Activated T-helper 9 cell treated with anti-CD3 and anti-CD28 coated beads, Interleukin-2, amount 50 U/mL, for 16 hours (primary cell): ENCODE results near the gene CCDC63.

Experiments used
- DNase-seq: peaks from one replicate; pipeline ENCODE4 v3.0.0-alpha.2; 2020; ENCODE audit warnings: low read depth

Gene CCDC63

DNA sequence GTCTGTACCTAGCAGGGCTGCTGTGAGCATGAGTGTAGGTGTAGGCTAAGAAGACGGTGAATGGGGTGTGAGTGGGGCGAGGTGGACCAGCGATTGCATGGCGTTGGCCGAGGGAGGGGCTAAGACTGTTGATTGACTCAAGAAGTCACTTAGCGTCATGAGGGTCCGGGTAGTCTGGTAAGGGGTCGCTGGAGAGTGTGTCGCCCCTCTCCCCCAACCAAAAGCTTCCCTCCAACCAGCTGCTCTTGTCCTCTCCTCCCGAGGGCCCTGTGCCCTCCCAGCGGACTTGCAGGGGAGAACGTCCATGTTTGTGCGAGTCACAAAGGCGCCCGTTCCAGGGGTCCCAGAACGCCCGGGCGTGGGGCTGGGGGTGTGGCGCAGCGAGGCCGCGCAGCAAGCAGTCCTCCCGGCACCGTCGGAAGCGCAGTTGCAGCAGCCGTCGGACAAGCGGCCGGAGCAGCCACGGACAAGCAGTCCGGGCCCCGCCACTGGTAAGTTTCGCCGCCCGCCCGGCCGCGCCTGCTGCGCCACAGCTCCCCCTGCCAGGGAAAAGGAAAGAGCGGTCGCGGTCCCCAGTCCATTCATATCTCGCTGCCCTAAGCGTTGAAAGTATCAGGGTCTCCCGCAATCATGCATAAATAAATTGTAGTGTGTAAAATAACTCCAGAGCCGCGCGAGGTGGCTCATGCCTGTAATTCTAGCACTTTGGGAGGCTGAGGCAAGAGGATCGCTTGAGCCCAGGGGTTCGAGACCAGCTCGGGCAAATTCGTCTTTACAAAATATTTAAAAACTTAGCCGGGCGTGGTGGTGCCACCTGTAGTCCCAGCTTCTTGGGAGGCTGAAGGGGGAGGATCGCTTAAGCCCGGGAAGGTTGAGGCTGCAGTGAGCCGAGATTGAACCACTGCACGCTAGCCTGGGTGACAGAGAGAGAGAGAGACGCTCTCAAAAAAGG, at the start of gene CCDC63:
Gene CCDC63 (plus strand): TSS at position 373 of the 952 bp plus-strand sequence. CDS start 5,968 bp downstream, outside the sequence.
- DNase-seq, result no peak

DNA sequence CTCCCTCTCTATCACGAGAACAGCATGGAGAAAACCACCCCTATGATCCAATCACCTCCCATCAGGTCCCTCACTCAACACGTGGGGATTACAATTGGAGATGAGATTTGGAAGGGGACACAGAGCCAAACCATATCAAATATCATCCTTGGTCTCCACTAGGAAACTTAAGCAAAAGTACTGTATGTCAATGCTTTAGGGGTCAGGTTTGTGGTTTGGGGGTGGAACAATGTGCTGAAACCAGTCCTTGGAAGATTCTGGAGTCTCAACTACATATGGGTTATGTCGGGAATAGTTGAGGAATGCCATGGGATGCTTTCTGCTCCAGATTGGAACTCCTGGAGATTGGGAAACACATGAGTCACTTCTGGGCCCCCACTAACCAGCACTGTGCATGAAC, 48.3 kb upstream of the CCDC63 start:
- DNase-seq, result no peak

DNA sequence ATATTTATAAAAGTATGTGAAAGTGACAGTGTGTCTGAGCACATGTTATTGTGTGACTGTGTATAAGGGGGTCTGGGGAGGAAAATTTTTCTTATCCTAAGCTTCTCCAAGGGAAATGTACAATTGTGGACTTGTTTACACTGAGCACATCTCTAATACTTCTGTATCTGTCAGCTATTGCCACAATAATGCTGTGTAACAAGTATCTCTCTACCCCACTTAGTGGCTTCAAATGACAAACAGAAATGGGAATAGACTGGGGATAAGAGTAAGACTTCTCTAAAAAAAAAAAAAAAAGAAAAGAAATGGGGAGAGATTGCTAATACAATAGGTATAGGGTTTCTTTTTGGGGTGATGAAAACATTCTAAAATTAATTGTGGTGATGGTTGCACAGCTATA, 44.3 kb upstream of the CCDC63 start:
- DNase-seq, result no peak

DNA sequence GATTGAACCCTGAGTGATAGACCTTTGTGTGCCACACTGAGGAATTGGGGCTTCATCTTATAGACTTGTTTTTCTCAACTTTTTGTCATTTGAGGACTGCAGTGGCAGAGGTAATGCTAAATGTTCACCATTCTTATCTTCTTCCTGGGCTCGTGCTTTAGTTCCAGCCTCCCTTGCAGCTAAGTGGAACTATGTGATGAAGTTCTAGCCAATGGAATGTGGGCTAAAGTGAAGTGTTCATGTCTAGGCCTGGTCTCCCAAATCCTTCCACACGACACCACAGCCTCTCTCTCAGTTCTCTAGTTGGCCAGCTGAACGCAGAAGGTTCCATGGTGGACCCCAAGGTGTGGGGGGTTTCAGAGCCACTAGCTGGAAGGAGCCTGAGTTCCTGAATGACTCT, 42.4 kb upstream of the CCDC63 start:
- no peak for DNase-seq

DNA sequence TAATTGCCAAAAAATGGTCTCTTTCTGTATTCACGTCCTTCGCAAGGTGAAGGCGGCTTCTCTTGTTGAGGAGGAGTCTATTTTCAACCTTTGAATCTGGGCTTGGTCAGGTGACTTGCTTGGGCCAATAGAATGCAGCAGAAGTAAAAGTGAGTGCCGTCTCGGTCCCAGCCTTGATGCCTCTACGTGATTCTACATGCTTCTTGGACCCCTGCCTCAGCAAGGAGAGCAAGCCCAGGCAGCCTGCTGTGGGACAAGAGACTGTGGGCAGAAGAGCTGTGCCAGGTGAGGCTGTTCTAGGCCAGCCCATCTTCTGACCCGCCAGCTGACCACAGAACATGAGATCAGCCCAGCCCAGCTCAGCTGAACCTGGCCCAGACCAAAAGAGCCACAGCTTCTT, 39.1 kb upstream of the CCDC63 start:
- no peak for DNase-seq

DNA sequence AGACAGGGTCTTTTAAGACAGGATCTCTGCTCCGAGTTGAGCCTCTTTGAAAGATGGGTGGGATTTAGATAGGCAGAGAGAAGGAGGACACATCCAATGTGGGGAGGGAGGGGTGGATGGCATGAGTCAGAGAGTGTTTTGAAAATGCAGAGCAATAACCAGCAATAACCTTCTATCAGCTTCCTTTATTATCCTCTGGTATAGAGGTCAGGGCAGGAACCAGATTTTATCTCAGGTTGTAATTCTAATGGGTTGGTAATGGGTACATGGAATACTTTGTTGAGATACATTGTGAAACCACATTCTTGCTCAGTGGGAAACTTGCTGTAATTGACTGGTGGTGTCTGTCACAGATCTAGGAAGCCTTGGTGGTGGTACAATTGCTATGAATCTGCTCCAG, 37.6 kb upstream of the CCDC63 start:
- no peak for DNase-seq

DNA sequence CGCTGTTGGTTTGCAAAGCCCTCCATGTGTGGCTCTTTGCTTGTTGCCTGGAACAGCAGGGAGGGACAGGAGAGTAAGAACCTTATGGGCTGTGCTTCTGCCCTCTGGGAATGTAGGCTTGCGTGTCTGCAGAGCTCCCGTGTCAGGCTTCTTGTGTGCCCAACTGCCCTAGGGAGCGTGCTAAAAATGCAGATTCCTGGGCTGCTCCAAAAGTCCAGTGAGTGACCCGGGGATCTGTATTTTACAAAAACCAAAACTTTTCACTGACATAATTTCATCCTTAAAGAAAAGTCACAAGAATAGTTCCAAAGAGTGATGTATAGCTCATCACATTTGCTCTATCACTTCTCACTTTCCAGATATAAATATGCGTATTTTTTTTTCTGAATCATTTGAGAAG, 34.8 kb upstream of the CCDC63 start:
- DNase-seq, result no peak

DNA sequence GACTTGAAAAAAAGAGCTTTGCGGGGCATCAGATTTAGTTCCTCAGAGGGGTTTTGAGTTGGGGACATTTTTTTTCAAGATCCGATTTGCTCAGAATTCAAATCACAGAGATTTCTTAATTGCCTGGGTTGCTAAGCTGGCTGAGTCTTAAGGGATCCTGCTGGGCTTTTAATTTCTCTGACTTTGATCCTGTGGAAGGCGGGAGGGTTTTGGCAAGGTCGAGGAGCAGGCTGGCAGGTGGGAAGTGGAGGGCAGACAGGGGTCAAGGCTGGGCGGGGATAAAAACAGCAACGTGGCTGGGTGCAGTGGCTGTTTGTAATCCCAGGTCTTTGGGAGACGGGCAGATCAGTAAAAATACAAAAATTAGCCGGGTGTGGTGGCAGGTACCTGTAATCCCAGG, 33.5 kb upstream of the CCDC63 start:
- no peak for DNase-seq

DNA sequence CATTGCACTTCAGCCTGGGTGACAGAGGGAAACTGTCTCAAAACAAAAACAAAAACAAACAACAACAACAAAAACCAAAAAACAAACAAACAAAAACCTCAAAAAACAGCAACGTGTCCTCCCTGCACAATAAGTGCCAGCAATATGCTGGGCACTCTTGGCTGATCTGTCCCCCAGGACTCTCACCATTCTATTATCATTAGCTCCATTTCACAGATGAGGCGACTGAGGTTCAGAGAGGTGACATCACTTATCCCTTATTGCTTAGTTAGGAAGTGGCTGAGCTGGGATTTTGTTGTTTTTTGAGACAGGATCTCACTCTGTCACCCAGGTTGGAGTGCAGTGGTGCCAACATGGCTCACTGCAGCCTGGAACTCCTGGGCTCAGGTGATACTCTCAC, 33.0 kb upstream of the CCDC63 start:
- DNase-seq, result no peak

DNA sequence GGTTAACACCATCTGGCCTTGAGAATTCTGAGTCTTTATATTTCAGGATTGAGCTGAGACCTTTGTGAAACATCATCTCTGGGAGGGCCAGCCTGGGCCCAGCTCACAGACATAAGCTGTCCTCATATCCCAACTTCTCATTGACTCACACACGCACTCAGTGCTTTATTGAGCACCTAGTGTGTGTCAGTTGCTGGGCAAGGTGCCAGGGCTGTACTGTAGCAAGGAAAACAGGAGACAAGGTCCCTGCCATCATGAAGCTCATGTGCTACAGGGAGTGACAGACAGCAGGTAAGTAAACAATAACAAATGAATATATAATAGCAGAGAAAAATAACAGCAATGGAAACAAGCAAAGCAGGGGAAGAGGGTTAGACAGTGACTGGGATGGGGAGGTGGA, 30.5 kb upstream of the CCDC63 start:
- no peak for DNase-seq

DNA sequence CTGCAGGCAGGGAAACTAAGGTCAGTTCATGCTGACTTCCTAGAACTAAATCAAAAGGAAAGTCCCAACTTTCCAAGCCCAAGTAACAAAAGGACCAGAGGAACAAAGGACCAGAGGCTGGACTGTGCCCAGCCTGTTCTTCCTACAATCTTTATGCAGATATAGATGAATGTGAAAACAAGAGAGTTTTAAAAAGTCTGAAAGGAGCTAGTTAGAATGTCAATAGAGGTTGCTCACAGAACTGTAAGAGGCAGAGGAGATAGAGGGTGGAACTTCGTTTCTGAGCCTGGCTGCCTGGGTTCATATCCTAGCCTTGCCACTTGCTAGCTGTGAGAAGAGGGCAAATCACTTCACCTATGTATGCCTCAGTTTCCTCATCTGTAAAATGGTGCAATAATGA, 30.0 kb upstream of the CCDC63 start:
- no peak for DNase-seq

DNA sequence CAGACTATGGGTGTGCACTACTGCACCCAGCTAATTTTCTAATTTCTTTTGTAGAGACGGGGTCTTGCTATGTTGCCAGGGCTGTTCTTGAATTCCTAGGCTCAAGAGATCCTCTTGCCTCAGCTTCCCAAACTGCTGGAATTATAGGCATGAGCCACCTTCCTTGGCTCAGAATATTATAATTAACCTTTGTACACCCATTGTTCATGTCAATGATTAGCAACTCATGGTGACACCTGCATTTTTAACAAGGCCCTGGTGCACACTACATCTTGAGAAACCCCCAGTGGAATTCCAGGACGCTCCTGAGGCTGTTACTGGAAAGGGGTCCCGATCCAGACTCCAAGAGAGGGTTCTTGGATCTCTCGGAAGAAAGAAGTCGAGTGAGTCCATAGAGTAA, 28.3 kb upstream of the CCDC63 start:
- DNase-seq, result no peak

DNA sequence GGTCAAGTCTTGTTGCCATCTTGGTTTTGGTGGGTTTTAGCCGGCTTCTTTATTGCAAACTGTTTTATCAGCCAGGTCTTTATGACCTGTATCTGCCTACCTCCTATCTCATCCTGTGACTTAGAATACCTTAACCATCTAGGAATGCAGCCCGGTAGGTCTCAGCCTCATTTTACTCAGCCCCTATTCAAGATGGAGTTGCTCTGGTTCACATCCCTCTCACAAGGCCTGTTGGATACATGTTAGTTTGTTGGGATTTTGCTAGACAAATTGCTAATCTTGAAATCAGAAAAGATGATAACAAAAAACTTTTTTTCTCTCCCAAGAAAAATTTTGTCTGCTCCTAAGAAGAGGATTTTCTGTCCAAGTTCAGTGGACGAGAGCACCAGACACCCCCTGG, 27.6 kb upstream of the CCDC63 start:
- no peak for DNase-seq

DNA sequence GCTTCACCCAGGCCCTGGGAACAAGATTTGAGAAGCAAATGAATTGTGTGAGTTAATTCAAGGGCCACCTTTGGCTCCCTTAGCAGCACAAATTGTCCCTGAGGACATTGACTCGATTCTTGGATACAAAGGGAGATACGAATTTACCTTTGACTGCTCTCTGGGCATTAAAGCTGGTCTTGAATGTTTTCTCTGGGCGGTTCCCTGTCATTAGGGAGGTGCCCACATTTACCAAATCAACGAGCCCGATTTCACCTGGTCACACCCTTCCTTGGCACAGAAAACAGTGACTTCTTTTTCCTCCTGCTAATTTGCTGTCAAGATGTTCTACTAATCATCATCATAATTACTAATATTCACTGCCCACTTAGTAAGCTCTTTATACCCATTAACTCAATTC, 27.1 kb upstream of the CCDC63 start:
- DNase-seq, result no peak

DNA sequence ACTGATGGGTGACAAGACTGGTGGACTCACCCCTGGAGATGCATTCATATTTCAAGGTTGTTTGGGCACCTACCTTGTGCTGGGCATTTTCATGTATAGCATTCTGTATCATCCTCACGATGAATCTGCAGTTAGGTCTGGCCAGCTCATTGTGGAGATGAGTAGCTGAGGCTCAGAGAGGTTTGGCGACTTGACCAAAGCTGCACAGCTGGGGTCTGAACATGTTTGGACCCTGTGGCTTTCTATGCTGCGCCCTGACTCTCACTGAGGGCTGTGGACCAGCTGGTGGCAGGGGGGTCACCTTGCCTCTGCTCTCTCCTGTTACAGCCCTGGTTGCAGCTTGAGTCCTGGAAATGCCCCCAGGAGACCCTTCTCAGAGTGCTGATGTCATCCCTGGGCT, 24.9 kb upstream of the CCDC63 start:
- no peak for DNase-seq

DNA sequence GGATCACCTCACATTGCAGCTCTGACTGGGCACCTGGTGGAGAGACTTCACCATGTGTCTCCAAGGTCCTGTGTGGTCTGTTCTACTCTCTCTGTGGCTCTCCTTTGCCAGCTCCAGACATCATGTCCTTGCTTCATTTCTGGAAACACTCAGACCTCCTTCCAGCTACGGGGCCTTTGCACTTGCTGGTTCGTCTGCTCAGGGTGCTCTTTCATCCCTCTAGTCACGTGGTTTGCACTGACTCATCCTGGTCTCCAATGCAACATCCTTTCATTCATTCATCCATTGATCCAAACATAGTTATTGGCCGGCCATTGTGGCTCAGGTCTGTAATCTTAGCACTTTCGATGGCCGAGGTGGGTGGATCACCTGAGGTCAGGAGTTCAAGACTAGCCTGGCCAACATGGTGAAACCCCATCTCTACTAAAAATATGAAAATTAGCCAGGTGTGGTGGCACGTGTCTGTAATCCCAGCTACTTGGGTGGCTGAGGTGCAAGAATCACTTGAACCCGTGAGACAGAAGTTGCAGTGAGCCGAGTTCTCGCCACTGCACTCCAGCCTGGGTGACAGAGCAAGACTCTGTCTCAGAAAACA, 23.9 kb upstream of the CCDC63 start:
- DNase-seq, result no peak

DNA sequence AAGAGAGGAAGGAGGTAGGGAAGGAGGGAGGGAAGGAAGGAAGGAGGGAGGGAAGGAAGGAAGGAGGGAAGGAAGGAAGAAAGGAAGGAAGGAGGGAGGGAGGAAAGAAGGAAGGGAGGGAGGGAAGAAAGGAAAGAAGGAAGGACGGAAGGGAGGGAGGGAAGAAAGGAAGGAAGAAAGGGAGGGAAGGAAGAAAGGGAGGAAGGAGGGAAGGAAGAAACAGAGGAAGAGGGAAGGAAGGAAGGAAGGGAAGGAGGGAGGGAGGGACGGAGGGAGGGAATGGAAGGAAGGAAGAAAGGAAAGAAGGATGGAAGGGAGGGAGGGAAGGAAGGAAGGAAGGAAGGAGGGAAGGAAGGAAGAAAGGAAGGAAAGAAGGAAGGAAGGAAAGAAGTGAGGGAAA, 22.4 kb upstream of the CCDC63 start:
- no peak for DNase-seq

DNA sequence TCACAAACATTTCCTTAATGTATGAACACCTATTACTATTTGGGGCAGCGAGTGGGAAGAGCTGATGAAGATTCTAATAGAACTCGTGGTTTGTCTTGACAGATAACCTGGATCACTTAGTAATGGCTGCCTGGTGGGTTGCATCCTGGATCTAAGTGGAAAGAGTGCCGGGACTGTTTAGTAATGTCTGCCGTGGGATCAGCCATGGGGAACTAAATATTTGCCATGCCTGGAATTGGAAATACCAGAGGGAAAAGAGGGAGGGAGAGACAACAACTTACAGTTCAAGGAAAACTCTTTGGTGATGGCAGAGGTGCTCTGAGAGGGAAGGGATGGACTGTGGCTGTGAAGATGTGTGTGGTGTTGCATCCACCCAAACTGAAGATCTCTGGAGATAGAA, 21.3 kb upstream of the CCDC63 start:
- DNase-seq, result no peak

DNA sequence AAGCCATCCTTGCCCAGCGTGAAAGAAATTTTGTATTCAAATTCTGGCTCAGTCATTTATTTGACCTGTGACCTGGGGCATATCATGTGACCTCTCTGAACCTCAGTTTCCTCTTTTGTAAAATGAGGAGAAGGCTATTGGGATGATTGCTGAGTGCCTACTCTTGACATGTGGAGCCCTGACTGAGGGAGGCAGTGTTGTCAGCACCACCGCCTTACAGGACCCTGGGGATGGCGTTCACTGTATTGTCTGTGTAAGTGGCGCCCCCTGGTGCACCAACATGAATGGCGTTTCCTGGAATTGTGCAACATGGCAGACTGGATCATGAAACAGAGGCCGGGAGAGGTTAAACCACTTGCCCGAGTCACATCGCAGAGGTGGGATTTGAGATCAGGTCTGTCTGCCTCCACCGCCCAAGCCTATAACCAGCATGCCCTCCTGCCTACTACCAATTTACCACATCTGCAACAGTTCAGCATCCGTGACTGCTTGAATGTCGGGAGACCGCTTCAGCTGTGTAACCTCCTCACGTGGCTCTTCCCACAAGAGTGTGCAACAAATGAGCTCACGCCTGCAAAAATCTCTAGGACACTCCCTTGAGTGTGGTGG, 20.1 kb upstream of the CCDC63 start:
- DNase-seq, result peak; percentile 75

DNA sequence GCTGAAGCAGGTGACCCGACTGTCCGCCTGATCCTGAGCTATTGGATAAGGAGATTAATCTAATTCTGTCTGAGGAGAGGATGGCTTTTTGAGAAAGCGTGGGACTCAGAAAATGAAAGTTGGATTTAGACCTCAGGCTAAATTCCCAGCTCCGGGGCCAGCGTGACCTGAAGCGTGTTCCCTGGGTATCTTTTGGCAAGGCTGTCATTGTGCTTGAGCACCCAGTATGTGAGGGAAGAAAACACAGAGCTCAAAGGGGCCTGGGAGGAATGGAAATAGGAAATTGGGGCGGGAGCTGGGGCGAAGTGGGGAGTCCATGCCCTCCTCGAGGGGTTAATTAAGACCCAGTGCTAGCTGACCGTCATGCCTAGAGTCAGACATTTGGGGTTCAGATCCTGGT, 17.5 kb upstream of the CCDC63 start:
- no peak for DNase-seq

DNA sequence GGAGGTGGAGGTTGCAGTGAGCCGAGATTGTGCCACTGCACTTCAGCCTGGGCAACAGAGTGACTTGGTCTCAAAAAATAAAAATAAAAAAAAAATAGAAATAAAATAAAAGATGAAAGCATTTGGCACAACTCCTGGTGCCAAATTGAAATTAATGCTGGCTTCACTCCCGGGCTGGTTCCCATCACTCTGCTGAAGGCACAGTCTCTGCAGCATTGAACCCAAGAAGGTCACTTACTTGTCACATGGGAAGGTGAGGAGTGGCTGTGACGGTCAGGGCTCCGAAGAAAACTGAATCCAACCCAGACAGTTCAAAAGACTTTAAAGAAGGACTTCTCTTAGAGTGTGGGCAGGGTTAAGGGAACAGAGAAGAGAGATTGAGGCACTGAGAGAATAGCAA, 10.5 kb upstream of the CCDC63 start:
- DNase-seq, result no peak

DNA sequence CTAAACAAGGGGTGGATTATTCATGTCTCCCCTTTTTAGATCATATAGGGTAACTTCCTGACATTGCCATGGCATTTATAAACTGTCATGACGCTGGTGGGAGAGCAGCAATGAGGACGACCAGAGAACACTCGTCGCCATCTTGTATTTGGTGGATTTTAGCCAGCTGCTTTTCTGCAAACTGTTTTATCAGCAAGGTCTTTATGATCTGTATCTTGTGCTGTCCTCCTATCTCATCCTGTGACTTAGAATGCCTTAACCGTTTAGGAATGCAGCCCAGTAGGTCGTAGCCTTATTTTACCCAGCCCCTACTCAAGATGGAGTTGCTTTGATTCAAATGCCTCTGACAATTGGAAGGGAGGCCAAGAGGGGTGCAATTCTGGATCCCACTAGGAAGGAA, 5.8 kb upstream of the CCDC63 start:
- DNase-seq, result no peak

DNA sequence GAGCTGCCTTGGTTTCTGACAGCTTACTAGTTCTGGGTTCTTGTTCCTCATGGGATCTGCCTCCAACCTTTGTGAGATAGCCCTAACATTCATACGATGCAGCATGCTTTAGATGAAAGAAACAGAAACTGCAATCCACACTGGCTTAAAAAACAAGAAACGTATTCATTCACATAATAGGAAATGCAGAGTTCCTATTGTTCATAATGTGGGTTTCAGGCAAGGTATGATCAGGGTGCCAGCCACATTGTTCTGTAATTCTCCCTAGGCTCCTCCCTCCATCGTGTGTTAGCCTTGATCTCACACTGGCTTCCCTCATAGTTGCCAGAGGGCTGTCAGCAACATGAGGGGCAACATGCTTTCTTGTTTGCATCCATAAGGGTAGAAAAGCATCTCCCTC, 2.7 kb upstream of the CCDC63 start:
- no peak for DNase-seq
